Breast epithelium (tissue), 4 donors: ENCODE measurements around the gene DNPEP. TPM values are rescaled to one million over a fixed set of nuclear protein-coding genes. Genes with fewer than 3 reads are reported as not detected.

ENCODE experiments used
- DNase-seq, 2 donors: peaks; one replicate each; pipeline ENCODE4 v3.0.0-alpha.2; 2019; ENCODE audit warnings: low spot score in 2 of 2
- H3K27ac ChIP-seq, 2 donors: fragments of 200-600 bp; sonication (generic) in 1 of 2; one replicate each; pipeline ENCODE4 v1.5.1; 2016 to 2019; ENCODE audit warnings: mild to moderate bottlenecking in 1 of 2
- H3K27me3 ChIP-seq, 2 donors: fragments of 200-600 bp; sonication (generic) in 1 of 2; one replicate each; pipeline versions ENCODE4 v1.5.1 to v1.6.0; 2017 to 2019; ENCODE audit warnings: control low read depth in 1 of 2, mild to moderate bottlenecking in 1 of 2
- H3K36me3 ChIP-seq: fragments of 200-600 bp; one replicate; pipeline ENCODE4 v1.5.1; 2019
- H3K4me1 ChIP-seq, 2 donors: fragments of 200-600 bp; sonication (generic); one replicate each; pipeline ENCODE4 v1.5.1; 2016 to 2019; ENCODE audit warnings: control low read depth in 1 of 2
- H3K4me3 ChIP-seq, 3 donors: fragments of 200-600 bp; sonication (generic); 1 replicate in 2 of 3; 2 replicates in 1 of 3; pipeline ENCODE4 v1.5.1; 2016 to 2019; ENCODE audit warnings: mild to moderate bottlenecking in 3 of 3, moderate library complexity in 2 of 3
- H3K9me3 ChIP-seq, 2 donors: fragments of 200-600 bp; sonication (generic) in 1 of 2; one replicate each; pipeline ENCODE4 v1.5.1; 2016 to 2019; ENCODE audit warnings: control low read depth in 1 of 2
- CTCF ChIP-seq, 3 donors: fragments of 450-650 bp; IDR thresholded peaks; one replicate each; pipeline ENCODE4 v1.5.1; 2016 to 2017; ENCODE audit warnings: antibody characterized with exemption in 3 of 3, mild to moderate bottlenecking in 3 of 3, moderate library complexity in 3 of 3
- POLR2A ChIP-seq: fragments of 450-650 bp; IDR thresholded peaks from one replicate; pipeline ENCODE4 v1.6.1; 2016; ENCODE audit warnings: antibody characterized with exemption, mild to moderate bottlenecking, moderate library complexity
- POLR2AphosphoS5 ChIP-seq, 3 donors: sonication (generic); formaldehyde crosslinking; IDR thresholded peaks; one replicate each; pipeline ENCODE4 v1.6.1; 2017; ENCODE audit warnings: antibody characterized with exemption in 3 of 3
- intact Hi-C: fragments of 100-400 bp; cut with DNase I; formaldehyde crosslinking; loops from one replicate; pipeline ENCODE4 v1.15.1; 2023; ENCODE audit warnings: low total_unique reads
- total RNA-seq, 3 donors: library from RNA; depleted of rRNA; stranded (reverse); fragments of >200 nt; gene quantifications; one replicate each; pipeline ENCODE4 v1.1.0, GENCODE V29; 2016

The DNPEP gene
- total RNA-seq, 3 donors from 2014 or later, result 49.8 to 81.9 (median 79.0) TPM

GRCh38 chr2:219423652-219424377 lies 36.1 kb upstream of the DNPEP start:
- intact Hi-C loops, result no loop called here
- TF ChIP-seq POLR2AphosphoS5 (IDR thresholded peaks at IDR 0.05) (no peak), POLR2A (no peak), CTCF (IDR thresholded peaks at IDR 0.05) (no peak)
- H3K36me3 ChIP-seq, result no peaks in the 10 kb centered on the region
- no peak for DNase-seq
- no peak overlapping the region for H3K27ac ChIP-seq
- no peak overlapping the region for H3K4me3 ChIP-seq
- no peaks in the 10 kb centered on the region for H3K4me1 ChIP-seq
- no peaks in the 10 kb centered on the region for H3K9me3 ChIP-seq
- H3K27me3 ChIP-seq, result peaks cover 0 to 13% of the 10 kb centered on the region in 2 donors

GRCh38 chr2:219422952-219423534 lies 35.3 kb upstream of the DNPEP start:
- H3K4me3 ChIP-seq, result no peak overlapping the region
- no peaks in the 10 kb centered on the region for H3K9me3 ChIP-seq
- no peak for TF ChIP-seq POLR2A
- TF ChIP-seq CTCF (IDR thresholded peaks at IDR 0.05), result no peak
- TF ChIP-seq POLR2AphosphoS5 (IDR thresholded peaks at IDR 0.05), result no peak
- DNase-seq, result no peak
- no peaks in the 10 kb centered on the region for H3K4me1 ChIP-seq
- peaks cover 0 to 21% of the 10 kb centered on the region in 2 donors for H3K27me3 ChIP-seq
- H3K27ac ChIP-seq, result no peak overlapping the region
- no peaks in the 10 kb centered on the region for H3K36me3 ChIP-seq
- intact Hi-C loops, result no loop called here

GRCh38 chr2:219421323-219421722 lies 33.6 kb upstream of the DNPEP start:
- intact Hi-C loops, result no loop called here
- Histone ChIP-seq H3K4me1 (no peaks in the 10 kb centered on the region), H3K4me3 (peak overlapping the region in 1 of 3 donors; percentile 0), H3K27me3 (peaks cover 0 to 19% of the 10 kb centered on the region in 2 donors), H3K27ac (no peak overlapping the region), H3K9me3 (no peaks in the 10 kb centered on the region), H3K36me3 (no peaks in the 10 kb centered on the region)
- no peak for DNase-seq
- TF ChIP-seq POLR2A, result no peak
- no peak for TF ChIP-seq POLR2AphosphoS5 (IDR thresholded peaks at IDR 0.05)
- TF ChIP-seq CTCF (IDR thresholded peaks at IDR 0.05), result no peak

GRCh38 chr2:219420687-219421086 lies 33.0 kb upstream of the DNPEP start:
- Histone ChIP-seq H3K27me3 (peaks cover 0 to 14% of the 10 kb centered on the region in 2 donors), H3K36me3 (no peaks in the 10 kb centered on the region), H3K27ac (no peak overlapping the region), H3K4me3 (peak overlapping the region in 1 of 3 donors; percentile 31), H3K4me1 (no peaks in the 10 kb centered on the region), H3K9me3 (no peaks in the 10 kb centered on the region)
- no peak for DNase-seq
- TF ChIP-seq POLR2AphosphoS5 (IDR thresholded peaks at IDR 0.05), result no peak
- no peak for TF ChIP-seq CTCF (IDR thresholded peaks at IDR 0.05)
- TF ChIP-seq POLR2A, result no peak
- intact Hi-C loops, result no loop called here
